CD4-positive, alpha-beta T cell (primary cell): ENCODE measurements around the gene ARHGAP26. TPM values are rescaled to one million over a fixed set of nuclear protein-coding genes. Genes with fewer than 3 reads are reported as not detected.

Source experiments
- ATAC-seq: fragments of 200-7000 bp; cut with Tn5 transposase; one replicate; pipeline ENCODE4 v1.10.0; 2022; ENCODE audit warnings: mild to moderate bottlenecking; ENCODE audit not compliant: poor library complexity
- CTCF ChIA-PET: fragments of 350-600 bp; sonication (Branson Sonifier 250); formaldehyde crosslinking; loops from one replicate; lab custom pipeline; 2021; ENCODE audit warnings: antibody characterized with exemption, inconsistent platforms; lab: Charles Lee
- POLR2A ChIA-PET: fragments of 350-600 bp; sonication (Branson Sonifier 250); formaldehyde crosslinking; loops from one replicate; lab custom pipeline; 2021; ENCODE audit warnings: antibody characterized with exemption, inconsistent platforms; lab: Charles Lee
- DNase-seq, 14 experiments: peaks; one replicate each; pipeline ENCODE4 v3.0.0-alpha.2; 2013 to 2020; ENCODE audit warnings: mixed read lengths in 2 of 14
- H3K27ac ChIP-seq, 2 donors: one replicate each; pipeline versions ENCODE4 v1.5.1 to v1.7.0; 2013; ENCODE audit warnings: low read length in 2 of 2, low read depth in 1 of 2, mild to moderate bottlenecking in 1 of 2
- H3K27me3 ChIP-seq, 2 experiments: 1 replicate in 1 of 2; 2 replicates in 1 of 2; pipeline versions ENCODE4 v1.6.1 to v1.7.0; 2013; ENCODE audit warnings: low read length in 2 of 2, control low read depth in 1 of 2, mild to moderate bottlenecking in 1 of 2, moderate library complexity in 1 of 2; ENCODE audit not compliant: insufficient read depth in 2 of 2, control insufficient read depth in 1 of 2
- H3K36me3 ChIP-seq: one replicate; pipeline ENCODE4 v1.6.1; 2013; ENCODE audit warnings: low read length, control low read depth; ENCODE audit not compliant: insufficient read depth
- H3K4me1 ChIP-seq: one replicate; pipeline ENCODE4 v1.6.1; 2013; ENCODE audit warnings: low read length, control low read depth; ENCODE audit not compliant: insufficient read depth
- H3K4me3 ChIP-seq: one replicate; pipeline ENCODE4 v1.5.1; 2013; ENCODE audit warnings: mild to moderate bottlenecking, low read length, moderate library complexity
- H3K9me3 ChIP-seq, 2 experiments: 1 replicate in 1 of 2; 2 replicates in 1 of 2; pipeline versions ENCODE4 v1.6.1 to v1.7.0; 2013; ENCODE audit warnings: low read length in 2 of 2, mild to moderate bottlenecking in 2 of 2, control low read depth in 1 of 2, moderate library complexity in 1 of 2; ENCODE audit not compliant: control insufficient read depth in 1 of 2, insufficient read depth in 1 of 2
- H3K27ac Mint-ChIP-seq: one replicate; pipeline ENCODE4 v1.8.0; 2020; ENCODE audit warnings: mixed read lengths
- H3K27me3 Mint-ChIP-seq: one replicate; pipeline ENCODE4 v1.8.0; 2021; ENCODE audit warnings: mixed read lengths
- H3K36me3 Mint-ChIP-seq: one replicate; pipeline ENCODE4 v1.8.0; 2021; ENCODE audit warnings: low read depth, mixed read lengths
- H3K4me1 Mint-ChIP-seq: one replicate; pipeline ENCODE4 v1.8.0; 2021; ENCODE audit warnings: low read depth, mixed read lengths
- H3K4me3 Mint-ChIP-seq: one replicate; pipeline ENCODE4 v1.8.0; 2020; ENCODE audit warnings: mild to moderate bottlenecking, mixed read lengths
- H3K9me3 Mint-ChIP-seq: one replicate; pipeline ENCODE4 v1.8.0; 2020; ENCODE audit warnings: mixed read lengths
- intact Hi-C, 2 experiments: fragments of 100-400 bp; cut with DNase I in 1 of 2; cut with micrococcal nuclease in 1 of 2; formaldehyde crosslinking; loops; one replicate each; pipeline versions ENCODE4 v1.15.1 to v1.9.0; 2023 to 2025; cut with DNase I, micrococcal nuclease
- total RNA-seq, 174 experiments: library from RNA in 2 of 174; stranded (reverse) in 2 of 174; gene quantifications; one replicate each; pipeline ENCODE4 v1.2.3 and lab custom pipeline; 2021 to 2026
- TF ChIP-seq, protein P1 (sequence below): fragments of 200-600 bp; IDR thresholded peaks from one replicate; pipeline ENCODE4 v1.8.0; 2022; ENCODE audit warnings: antibody characterized with exemption, mild to moderate bottlenecking

Gene ARHGAP26
- total RNA-seq, 2 experiments from 2014 or later: 24.9 to 27.3 TPM

DNA sequence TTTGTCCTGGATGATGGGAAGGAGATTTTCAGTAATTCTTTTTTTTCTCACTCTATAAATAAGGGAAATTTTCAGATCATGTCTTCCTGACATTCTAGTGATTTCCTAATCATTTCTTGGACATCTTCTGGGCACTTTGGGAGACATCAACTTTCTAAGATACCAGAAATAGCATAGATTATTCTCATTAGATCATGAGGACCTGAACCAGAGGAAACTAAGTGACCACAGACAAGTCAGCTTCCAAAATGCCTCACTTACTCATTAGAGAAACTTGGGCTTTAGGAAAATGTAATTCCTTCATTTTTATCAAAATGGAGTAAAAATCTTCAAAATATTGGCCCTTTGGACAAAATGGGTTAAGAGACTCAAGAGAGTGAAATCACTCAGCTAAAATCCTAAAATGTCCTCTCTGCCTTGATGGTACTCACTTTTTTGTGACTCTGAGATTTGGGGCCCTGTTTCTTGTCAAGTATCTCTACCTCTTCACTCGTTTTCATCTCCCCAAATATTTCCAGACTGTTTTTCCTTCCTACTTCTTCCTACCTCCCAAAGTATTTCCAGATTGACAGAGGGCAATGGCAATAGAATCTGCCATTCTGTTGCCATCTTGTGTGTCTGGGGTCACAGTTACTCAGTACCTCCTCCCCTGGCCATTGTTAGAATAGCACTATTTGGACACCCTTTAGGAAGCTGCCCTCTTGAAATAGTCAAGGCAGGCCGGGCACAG is 438.8 kb downstream of the ARHGAP26 start:
- Mint-ChIP-seq H3K27me3 (no peaks in the 10 kb centered on the region), H3K4me1 (no peaks in the 10 kb centered on the region), H3K9me3 (no peaks in the 10 kb centered on the region), H3K4me3 (no peak overlapping the region), H3K36me3 (peaks cover 10% of the 10 kb centered on the region), H3K27ac (no peak overlapping the region)
- H3K4me1 ChIP-seq: peaks cover 5% of the 10 kb centered on the region
- no peaks in the 10 kb centered on the region for H3K9me3 ChIP-seq
- H3K36me3 ChIP-seq: no peaks in the 10 kb centered on the region
- intact Hi-C loops: no loop called here
- TF ChIP-seq, protein P1, sequence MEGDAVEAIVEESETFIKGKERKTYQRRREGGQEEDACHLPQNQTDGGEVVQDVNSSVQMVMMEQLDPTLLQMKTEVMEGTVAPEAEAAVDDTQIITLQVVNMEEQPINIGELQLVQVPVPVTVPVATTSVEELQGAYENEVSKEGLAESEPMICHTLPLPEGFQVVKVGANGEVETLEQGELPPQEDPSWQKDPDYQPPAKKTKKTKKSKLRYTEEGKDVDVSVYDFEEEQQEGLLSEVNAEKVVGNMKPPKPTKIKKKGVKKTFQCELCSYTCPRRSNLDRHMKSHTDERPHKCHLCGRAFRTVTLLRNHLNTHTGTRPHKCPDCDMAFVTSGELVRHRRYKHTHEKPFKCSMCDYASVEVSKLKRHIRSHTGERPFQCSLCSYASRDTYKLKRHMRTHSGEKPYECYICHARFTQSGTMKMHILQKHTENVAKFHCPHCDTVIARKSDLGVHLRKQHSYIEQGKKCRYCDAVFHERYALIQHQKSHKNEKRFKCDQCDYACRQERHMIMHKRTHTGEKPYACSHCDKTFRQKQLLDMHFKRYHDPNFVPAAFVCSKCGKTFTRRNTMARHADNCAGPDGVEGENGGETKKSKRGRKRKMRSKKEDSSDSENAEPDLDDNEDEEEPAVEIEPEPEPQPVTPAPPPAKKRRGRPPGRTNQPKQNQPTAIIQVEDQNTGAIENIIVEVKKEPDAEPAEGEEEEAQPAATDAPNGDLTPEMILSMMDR: no peak
- H3K27ac ChIP-seq: no peak overlapping the region
- H3K4me3 ChIP-seq: no peak overlapping the region
- ChIA-PET CTCF (interaction anchor here (1.0 kb wide), 1 partner anchor 16 kb away, joined by 4 read pairs; no protein-coding TSS in a partner anchor), POLR2A (no interaction called here)
- no peak for DNase-seq
- no peak for ATAC-seq
- H3K27me3 ChIP-seq: no peaks in the 10 kb centered on the region

DNA sequence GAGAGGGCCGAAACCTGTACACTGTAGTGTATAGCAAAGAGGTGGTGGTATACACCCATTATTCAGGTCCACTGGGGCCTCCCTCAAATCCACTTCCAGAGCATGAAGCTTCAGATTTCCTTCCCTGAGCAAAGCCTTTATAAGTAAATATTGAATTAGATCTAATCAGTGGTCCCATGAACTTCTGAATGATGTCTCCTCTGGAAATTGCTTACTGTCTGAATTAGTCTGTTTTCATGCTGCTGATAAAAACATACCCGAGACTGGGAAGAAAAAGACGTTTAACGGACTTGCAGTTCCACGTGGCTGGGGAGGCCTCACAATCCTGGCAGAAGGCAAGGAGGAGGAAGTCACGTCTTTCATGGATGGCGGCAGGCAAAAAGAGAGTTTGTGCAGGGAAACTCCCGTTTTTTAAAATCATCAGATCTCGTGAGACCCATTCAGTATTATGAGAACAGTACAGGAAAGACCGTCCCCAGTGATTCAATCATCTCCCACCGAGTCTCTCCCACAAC is 439.8 kb downstream of the ARHGAP26 start:
- Mint-ChIP-seq H3K4me3 (no peak overlapping the region), H3K4me1 (no peaks in the 10 kb centered on the region), H3K27me3 (no peaks in the 10 kb centered on the region), H3K36me3 (peaks cover 10% of the 10 kb centered on the region), H3K27ac (no peak overlapping the region), H3K9me3 (no peaks in the 10 kb centered on the region)
- H3K4me1 ChIP-seq: peaks cover 5% of the 10 kb centered on the region
- no peak overlapping the region for H3K4me3 ChIP-seq
- intact Hi-C loops: no loop called here
- no peak overlapping the region for H3K27ac ChIP-seq
- POLR2A ChIA-PET: no interaction called here
- DNase-seq (no peak), ATAC-seq (no peak)
- H3K27me3 ChIP-seq: no peaks in the 10 kb centered on the region
- TF ChIP-seq, protein P1: no peak
- CTCF ChIA-PET: interaction anchor here (1.0 kb wide), 1 partner anchor 17 kb away, joined by 4 read pairs; no protein-coding TSS in a partner anchor
- H3K36me3 ChIP-seq: peaks cover 2% of the 10 kb centered on the region
- no peaks in the 10 kb centered on the region for H3K9me3 ChIP-seq

DNA sequence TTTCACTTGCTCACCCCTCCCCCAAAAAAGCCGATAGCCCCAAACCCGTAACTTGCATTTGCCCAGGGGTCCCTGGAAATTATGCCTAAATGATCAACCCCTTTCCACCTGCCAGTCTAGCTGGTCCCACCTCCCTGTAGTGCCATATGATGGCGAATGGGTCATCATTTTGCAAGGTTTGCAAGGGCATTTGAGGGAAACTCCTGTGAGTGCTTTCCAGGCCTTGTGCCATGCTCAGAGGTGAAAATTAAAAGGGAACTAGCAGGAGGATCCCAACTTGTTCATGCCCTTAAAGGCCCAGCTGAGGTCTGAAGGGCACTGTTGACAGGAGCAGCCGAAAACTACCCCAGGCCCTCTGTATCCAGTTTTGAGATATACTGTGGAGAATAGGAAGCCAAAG is 440.4 kb downstream of the ARHGAP26 start:
- no peaks in the 10 kb centered on the region for H3K27me3 Mint-ChIP-seq
- H3K36me3 ChIP-seq: peaks cover 6% of the 10 kb centered on the region

More for the DNA sequence above, 440.4 kb downstream of the ARHGAP26 start:
- POLR2A ChIA-PET: no interaction called here
- H3K36me3 Mint-ChIP-seq: peaks cover 16% of the 10 kb centered on the region
- H3K4me1 Mint-ChIP-seq: no peaks in the 10 kb centered on the region
- Histone ChIP-seq H3K4me1 (peaks cover 5% of the 10 kb centered on the region), H3K27ac (no peak overlapping the region), H3K4me3 (no peak overlapping the region), H3K27me3 (no peaks in the 10 kb centered on the region), H3K9me3 (no peaks in the 10 kb centered on the region)
- no peak overlapping the region for H3K27ac Mint-ChIP-seq
- ATAC-seq (no peak), DNase-seq (no peak)
- H3K9me3 Mint-ChIP-seq: no peaks in the 10 kb centered on the region
- intact Hi-C loops: no loop called here
- TF ChIP-seq, protein P1: no peak
- CTCF ChIA-PET: interaction anchor here (0.6 kb wide), 1 partner anchor 248 kb away, joined by 3 read pairs; no protein-coding TSS in a partner anchor
- no peak overlapping the region for H3K4me3 Mint-ChIP-seq
